Measurements from ENCODE around the gene STAG1. TPM values are rescaled to one million over a fixed set of nuclear protein-coding genes. Genes with fewer than 3 reads are reported as not detected.
"Not testable (repeated sequence)": the region's sequence is repeated elsewhere in the genome, so short reads cannot be mapped to it uniquely, and the experiment has no call there.

STAG1 gene
- total RNA-seq (10 to 100 TPM; 38.9 to 52.5 (median 42.7) TPM), total RNA-seq (68.5 to 167 (median 104) reads per million in 29 experiments)
- 50.8 TPM for total RNA-seq (2013)

DNA sequence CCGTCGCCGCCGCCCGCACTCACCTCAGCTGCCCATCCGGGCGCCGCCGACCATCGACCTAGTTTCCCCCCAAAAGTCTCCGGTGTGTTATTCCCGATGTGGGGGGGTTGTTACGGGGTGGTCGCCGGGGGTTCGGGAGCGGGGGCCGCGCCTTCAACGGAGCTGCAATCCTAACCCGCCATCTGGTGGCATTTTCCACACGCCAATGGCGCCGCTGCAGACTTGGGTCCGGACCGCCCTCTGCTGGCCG, at the start of gene STAG1:
Gene STAG1 (minus strand): TSS at position 207 of the 250 bp plus-strand sequence. CDS start 121,480 bp downstream, outside the sequence.
- Histone ChIP-seq H3K27ac (ENCODE audit: low read length) (peak within 1 kb of the TSS; percentile 96), H3K4me3 (ENCODE audit: control insufficient read depth in 1 of 2, extremely low read depth in 1 of 2, low read length in 1 of 2) (peak within 1 kb of the TSS; percentile 73 to 80), H3K27me3 (replicated peaks in 1 of 2; ENCODE audit: control insufficient read depth in 2 of 2, extremely low read depth in 1 of 2, insufficient read depth in 2 of 2, low read length in 1 of 2) (no peaks in the 10 kb centered on the region), H3K4me1 (ENCODE audit: control insufficient read depth in 1 of 2, extremely low read depth in 1 of 2, insufficient read depth in 2 of 2, low read length in 2 of 2) (peaks cover 17 to 36% of the 10 kb centered on the region in 2 experiments), H3K9me3 (no peaks in the 10 kb centered on the region), H3K36me3 (ENCODE audit: control insufficient read depth in 2 of 2, extremely low read depth in 1 of 2, insufficient read depth in 1 of 2, low read length in 1 of 2) (no peaks in the 10 kb centered on the region)
- ATAC-seq (replicated peaks in 1 of 4) = no peak
- Mint-ChIP-seq H3K4me3 (peak within 1 kb of the TSS; percentile 90 to 93 (median 92)), H3K27ac (peak within 1 kb of the TSS; percentile 95 to 96), H3K9me3 (no peaks in the 10 kb centered on the region), H3K4me1 (peaks cover 45 to 51% (median 49%) of the 10 kb centered on the region in 3 donors), H3K27me3 (no peaks in the 10 kb centered on the region), H3K36me3 (no peaks in the 10 kb centered on the region)
- WGBS (ENCODE audit: insufficient coverage) = 0% methylated on average over 15 of the region's 27 CpGs
- POLR2A ChIA-PET = interaction anchor here (0.6 to 1.9 kb wide), 10 partner anchors 22 to 557 kb away, joined by 3 to 34 read pairs (median 4); partner anchors contain the start of genes NCK1 (in 2 of the 2) and MSL2 (in 1 of the 2)
- CTCF ChIA-PET = interaction anchor here (0.6 to 3.0 kb wide), 67 partner anchors 10 to 681 kb away, joined by 3 to 89 read pairs (median 4); partner anchors contain the start of genes NCK1 (in 2 of the 2), MSL2 (in 1 of the 2) and PCCB (in 1 of the 2)
- no peak for DNase-seq

DNA sequence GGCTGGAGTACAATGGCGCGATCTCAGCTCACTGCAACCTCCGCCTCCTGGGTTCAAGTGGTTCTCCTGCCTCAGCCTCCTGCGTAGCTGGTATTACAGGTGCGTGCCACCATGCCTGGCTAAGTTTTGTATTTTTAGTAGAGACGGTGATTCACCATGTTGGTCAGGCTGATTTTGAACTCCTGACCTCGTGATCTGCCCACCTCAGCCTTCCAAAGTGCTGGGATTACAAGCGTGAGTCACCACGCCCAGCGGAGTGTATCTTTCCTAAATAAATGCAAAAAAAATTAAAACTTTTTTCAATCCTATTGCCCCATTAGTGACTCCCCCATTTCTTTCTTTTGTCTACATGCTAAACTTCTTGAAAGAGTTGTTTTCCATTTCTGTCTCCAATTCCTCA, 49.0 kb upstream of the STAG1 start:
- H3K9me3 ChIP-seq; H3K9me3 Mint-ChIP-seq; H3K27me3 Mint-ChIP-seq; H3K4me1 Mint-ChIP-seq; DNase-seq; H3K36me3 Mint-ChIP-seq; H3K36me3 ChIP-seq (ENCODE audit: control insufficient read depth in 2 of 2, extremely low read depth in 1 of 2, insufficient read depth in 1 of 2, low read length in 1 of 2); H3K4me3 ChIP-seq (ENCODE audit: control insufficient read depth in 1 of 2, extremely low read depth in 1 of 2, low read length in 1 of 2); H3K27ac ChIP-seq (ENCODE audit: low read length); H3K27ac Mint-ChIP-seq; ATAC-seq (replicated peaks in 1 of 4); H3K27me3 ChIP-seq (replicated peaks in 1 of 2; ENCODE audit: control insufficient read depth in 2 of 2, extremely low read depth in 1 of 2, insufficient read depth in 2 of 2, low read length in 1 of 2); POLR2A ChIA-PET; H3K4me3 Mint-ChIP-seq; H3K4me1 ChIP-seq (ENCODE audit: control insufficient read depth in 1 of 2, extremely low read depth in 1 of 2, insufficient read depth in 2 of 2, low read length in 2 of 2): not testable (repeated sequence)
- 92% methylated on average over 10 of the region's 10 CpGs for WGBS (ENCODE audit: insufficient coverage)
- CTCF ChIA-PET = interaction anchor here in 1 of 2 donors (0.7 kb wide), 1 partner anchor 49 kb away, joined by 8 read pairs; no protein-coding TSS in a partner anchor

DNA sequence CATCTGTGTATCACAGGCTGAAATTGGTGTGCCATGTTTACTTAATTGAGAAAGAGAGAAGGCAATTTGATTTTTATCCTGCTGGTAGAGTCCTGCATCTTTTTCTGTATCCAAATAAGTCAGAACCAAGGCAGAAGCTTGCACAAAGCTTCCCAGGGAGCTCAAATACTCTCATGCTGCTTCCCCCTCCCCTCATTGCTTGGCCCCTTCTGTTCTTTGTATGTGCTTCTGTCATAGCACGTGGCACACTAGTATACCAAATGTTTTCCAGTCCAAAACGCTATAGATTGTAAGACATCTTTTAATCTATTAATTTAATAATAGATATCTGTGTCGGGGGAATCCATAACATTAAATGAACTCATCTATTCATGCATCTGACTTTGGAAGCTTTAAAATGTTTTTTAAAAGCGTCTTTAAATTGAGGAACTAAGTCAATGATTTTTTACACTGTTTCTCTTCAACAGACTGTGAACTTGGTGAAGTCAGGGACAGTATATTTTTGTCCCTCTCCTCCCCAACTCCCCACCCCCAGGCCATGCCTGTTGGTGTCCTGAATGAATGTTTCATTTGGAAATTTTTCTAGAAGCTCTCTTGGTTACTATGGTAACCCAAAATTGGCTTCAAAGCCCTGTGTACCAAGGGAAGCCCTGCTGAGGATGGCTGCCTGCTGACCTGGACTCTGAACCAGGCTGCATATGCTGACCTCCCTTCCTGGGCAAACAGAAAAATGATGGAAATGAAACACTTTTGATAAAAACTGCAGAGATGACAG, 40.6 kb upstream of the STAG1 start:
- POLR2A ChIA-PET = interaction anchor here in 1 of 2 donors (0.6 kb wide), 1 partner anchor 301 kb away, joined by 11 read pairs; no protein-coding TSS in a partner anchor
- CTCF ChIA-PET = interaction anchor here (0.5 to 0.9 kb wide), 4 partner anchors 17 to 401 kb away, joined by 3 to 9 read pairs (median 6); no protein-coding TSS in a partner anchor

GRCh38 chr3:136790786-136791185, 38.6 kb upstream of the STAG1 start:
- WGBS (ENCODE audit: insufficient coverage) = 63% methylated on average over 3 of the region's 3 CpGs
- Mint-ChIP-seq H3K9me3 (no peaks in the 10 kb centered on the region), H3K36me3 (no peaks in the 10 kb centered on the region), H3K27ac (no peak overlapping the region), H3K4me1 (peaks cover 7 to 12% (median 11%) of the 10 kb centered on the region in 3 donors), H3K27me3 (peaks cover 5 to 8% of the 10 kb centered on the region in 2 donors), H3K4me3 (no peak overlapping the region)
- no peak overlapping the region for H3K27ac ChIP-seq (ENCODE audit: low read length)
- H3K4me3 ChIP-seq (ENCODE audit: control insufficient read depth in 1 of 2, extremely low read depth in 1 of 2, low read length in 1 of 2) = no peak overlapping the region
- no peak for ATAC-seq (replicated peaks in 1 of 4)
- DNase-seq = no peak
- no peaks in the 10 kb centered on the region for H3K4me1 ChIP-seq (ENCODE audit: control insufficient read depth in 1 of 2, extremely low read depth in 1 of 2, insufficient read depth in 2 of 2, low read length in 2 of 2)
- no peaks in the 10 kb centered on the region for H3K27me3 ChIP-seq (replicated peaks in 1 of 2; ENCODE audit: control insufficient read depth in 2 of 2, extremely low read depth in 1 of 2, insufficient read depth in 2 of 2, low read length in 1 of 2)
- ChIA-PET CTCF (no interaction called here), POLR2A (no interaction called here)
- H3K36me3 ChIP-seq (ENCODE audit: control insufficient read depth in 2 of 2, extremely low read depth in 1 of 2, insufficient read depth in 1 of 2, low read length in 1 of 2) = no peaks in the 10 kb centered on the region
- H3K9me3 ChIP-seq = no peaks in the 10 kb centered on the region

More for the DNA sequence above, 40.6 kb upstream of the STAG1 start:
- Histone ChIP-seq H3K27ac (ENCODE audit: low read length) (no peak overlapping the region), H3K27me3 (replicated peaks in 1 of 2; ENCODE audit: control insufficient read depth in 2 of 2, extremely low read depth in 1 of 2, insufficient read depth in 2 of 2, low read length in 1 of 2) (peaks cover 0 to 2% of the 10 kb centered on the region in 2 experiments), H3K4me1 (ENCODE audit: control insufficient read depth in 1 of 2, extremely low read depth in 1 of 2, insufficient read depth in 2 of 2, low read length in 2 of 2) (no peaks in the 10 kb centered on the region), H3K9me3 (no peaks in the 10 kb centered on the region), H3K36me3 (ENCODE audit: control insufficient read depth in 2 of 2, extremely low read depth in 1 of 2, insufficient read depth in 1 of 2, low read length in 1 of 2) (no peaks in the 10 kb centered on the region), H3K4me3 (ENCODE audit: control insufficient read depth in 1 of 2, extremely low read depth in 1 of 2, low read length in 1 of 2) (no peak overlapping the region)
- no peak for DNase-seq
- ATAC-seq (replicated peaks in 1 of 4) = no peak
- no CpG with 5 or more reads among the region's 4 CpGs for WGBS (ENCODE audit: insufficient coverage)
- Mint-ChIP-seq H3K27ac (no peak overlapping the region), H3K4me3 (no peak overlapping the region), H3K9me3 (no peaks in the 10 kb centered on the region), H3K4me1 (no peaks in the 10 kb centered on the region), H3K27me3 (peaks cover 5 to 8% of the 10 kb centered on the region in 2 donors), H3K36me3 (no peaks in the 10 kb centered on the region)

- POLR2A ChIA-PET = interaction anchor here in 1 of 2 donors (0.6 kb wide), 2 partner anchors 88 to 282 kb away, joined by 3 read pairs; no protein-coding TSS in a partner anchor
- H3K9me3 Mint-ChIP-seq = no peaks in the 10 kb centered on the region
- DNase-seq (no peak), ATAC-seq (replicated peaks in 1 of 4) (no peak)
- peaks cover 7 to 12% (median 11%) of the 10 kb centered on the region in 3 donors for H3K4me1 Mint-ChIP-seq
- H3K27me3 ChIP-seq (replicated peaks in 1 of 2; ENCODE audit: control insufficient read depth in 2 of 2, extremely low read depth in 1 of 2, insufficient read depth in 2 of 2, low read length in 1 of 2) = no peaks in the 10 kb centered on the region
- H3K27ac Mint-ChIP-seq = no peak overlapping the region
- H3K36me3 Mint-ChIP-seq = no peaks in the 10 kb centered on the region
- H3K27me3 Mint-ChIP-seq = peaks cover 5 to 8% of the 10 kb centered on the region in 2 donors
- no peak overlapping the region for H3K4me3 ChIP-seq (ENCODE audit: control insufficient read depth in 1 of 2, extremely low read depth in 1 of 2, low read length in 1 of 2)
- no CpG with 5 or more reads among the region's 1 CpG for WGBS (ENCODE audit: insufficient coverage)
- H3K4me3 Mint-ChIP-seq = no peak overlapping the region
- no peak overlapping the region for H3K27ac ChIP-seq (ENCODE audit: low read length)
- no peaks in the 10 kb centered on the region for H3K9me3 ChIP-seq
- CTCF ChIA-PET = no interaction called here
- no peaks in the 10 kb centered on the region for H3K36me3 ChIP-seq (ENCODE audit: control insufficient read depth in 2 of 2, extremely low read depth in 1 of 2, insufficient read depth in 1 of 2, low read length in 1 of 2)
- H3K4me1 ChIP-seq (ENCODE audit: control insufficient read depth in 1 of 2, extremely low read depth in 1 of 2, insufficient read depth in 2 of 2, low read length in 2 of 2) = no peaks in the 10 kb centered on the region
Observed at GRCh38 chr3:136789976-136790375, 37.8 kb upstream of the STAG1 start.

- ATAC-seq (replicated peaks in 1 of 4) (no peak), DNase-seq (no peak)
- Mint-ChIP-seq H3K27me3 (peaks cover 2 to 5% of the 10 kb centered on the region in 2 donors), H3K36me3 (no peaks in the 10 kb centered on the region), H3K27ac (no peak overlapping the region), H3K9me3 (no peaks in the 10 kb centered on the region), H3K4me1 (peaks cover 7 to 12% (median 11%) of the 10 kb centered on the region in 3 donors), H3K4me3 (no peak overlapping the region)
- H3K4me3 ChIP-seq (ENCODE audit: control insufficient read depth in 1 of 2, extremely low read depth in 1 of 2, low read length in 1 of 2) = no peak overlapping the region
- no peaks in the 10 kb centered on the region for H3K36me3 ChIP-seq (ENCODE audit: control insufficient read depth in 2 of 2, extremely low read depth in 1 of 2, insufficient read depth in 1 of 2, low read length in 1 of 2)
- no peaks in the 10 kb centered on the region for H3K4me1 ChIP-seq (ENCODE audit: control insufficient read depth in 1 of 2, extremely low read depth in 1 of 2, insufficient read depth in 2 of 2, low read length in 2 of 2)
- WGBS (ENCODE audit: insufficient coverage) = 100% methylated on average over 1 of the region's 1 CpG
- POLR2A ChIA-PET = no interaction called here
- H3K9me3 ChIP-seq = no peaks in the 10 kb centered on the region
- no peaks in the 10 kb centered on the region for H3K27me3 ChIP-seq (replicated peaks in 1 of 2; ENCODE audit: control insufficient read depth in 2 of 2, extremely low read depth in 1 of 2, insufficient read depth in 2 of 2, low read length in 1 of 2)
- CTCF ChIA-PET = interaction anchor here (0.5 to 0.8 kb wide), 2 partner anchors 82 to 226 kb away, joined by 3 to 5 read pairs; no protein-coding TSS in a partner anchor
- no peak overlapping the region for H3K27ac ChIP-seq (ENCODE audit: low read length)
Observed at GRCh38 chr3:136788154-136788553, 36.0 kb upstream of the STAG1 start.

All from T-cell (primary cell).